NCI-H446 (cell line): ENCODE results near the gene CHST1.

ENCODE experiments used
- DNase-seq, 2 experiments: peaks; one replicate each; lab custom pipeline; 2025; lab: John Stamatoyannopoulos, UW

Gene CHST1

DNA sequence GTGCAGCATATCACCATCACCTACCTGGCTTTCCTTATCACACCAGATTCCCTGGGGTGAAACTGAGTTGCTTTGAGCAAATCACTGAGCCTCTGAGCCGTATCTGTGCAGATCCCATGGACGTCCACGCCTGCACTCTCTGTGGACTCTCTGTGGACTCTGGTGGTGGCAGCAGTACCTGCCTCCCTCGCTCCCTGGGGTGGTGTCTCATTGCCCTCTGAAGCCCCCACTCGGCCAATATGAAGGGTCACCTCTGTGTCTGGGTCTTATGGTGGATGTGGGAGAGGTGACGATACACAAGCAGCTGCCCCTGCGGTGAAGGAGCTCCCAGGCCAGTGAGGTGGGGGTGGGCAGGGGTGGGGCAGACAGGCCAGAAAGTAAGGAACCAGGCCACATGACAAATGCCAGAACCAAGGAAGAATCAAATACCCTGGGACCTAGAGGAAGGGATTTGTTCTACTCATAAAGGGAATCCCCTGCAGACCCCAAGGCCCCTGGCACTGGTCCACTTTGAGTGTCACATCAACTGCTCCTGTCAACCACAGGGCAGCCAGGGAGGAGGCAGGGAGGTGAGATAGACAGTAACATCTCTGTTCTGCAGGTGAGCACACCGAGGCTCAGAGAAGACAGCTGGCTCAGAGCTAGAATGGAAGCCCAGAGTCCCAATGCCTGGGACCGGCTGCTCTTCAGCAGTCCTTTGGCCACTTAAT is 9.2 kb upstream of the CHST1 start:
- no peak for DNase-seq

DNA sequence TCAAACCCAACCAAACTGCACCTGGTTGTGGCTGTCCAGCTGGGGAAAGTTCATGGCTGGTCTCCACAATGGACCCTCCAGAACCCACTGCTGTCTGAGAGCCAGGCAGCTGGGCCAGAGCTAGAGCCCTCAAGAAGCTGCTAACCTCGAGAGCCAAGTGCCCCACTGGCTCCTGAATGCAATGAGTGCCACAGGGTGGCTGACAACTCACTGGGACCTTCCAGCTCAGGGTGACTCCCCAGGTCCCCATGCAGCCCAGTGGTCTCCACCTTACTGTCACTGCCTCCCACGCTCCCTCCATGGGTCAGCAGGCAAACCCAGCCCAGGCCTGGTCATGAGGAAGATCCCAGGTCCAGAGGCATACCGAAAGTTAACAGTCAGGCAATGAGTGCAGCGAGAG is 8.0 kb upstream of the CHST1 start:
- DNase-seq = no peak

DNA sequence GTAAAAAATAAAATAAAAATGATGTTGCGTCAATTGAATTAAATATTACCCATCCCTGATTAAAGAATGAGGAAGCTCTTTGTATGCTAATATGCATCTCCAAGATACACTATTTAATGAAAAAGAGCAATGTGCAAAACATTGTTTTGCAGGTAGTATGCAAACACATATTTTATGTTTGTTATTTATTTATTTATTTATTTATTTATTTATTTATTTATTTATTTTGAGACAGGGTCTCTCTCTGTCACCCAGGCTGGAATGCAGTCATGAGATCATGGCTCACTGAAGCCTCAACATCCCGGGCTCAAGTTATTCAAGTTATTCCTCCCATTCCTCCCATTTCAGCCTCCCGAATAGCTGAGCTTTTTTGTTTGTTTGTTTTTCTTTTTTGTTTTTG is 7.2 kb upstream of the CHST1 start:
- no peak for DNase-seq

DNA sequence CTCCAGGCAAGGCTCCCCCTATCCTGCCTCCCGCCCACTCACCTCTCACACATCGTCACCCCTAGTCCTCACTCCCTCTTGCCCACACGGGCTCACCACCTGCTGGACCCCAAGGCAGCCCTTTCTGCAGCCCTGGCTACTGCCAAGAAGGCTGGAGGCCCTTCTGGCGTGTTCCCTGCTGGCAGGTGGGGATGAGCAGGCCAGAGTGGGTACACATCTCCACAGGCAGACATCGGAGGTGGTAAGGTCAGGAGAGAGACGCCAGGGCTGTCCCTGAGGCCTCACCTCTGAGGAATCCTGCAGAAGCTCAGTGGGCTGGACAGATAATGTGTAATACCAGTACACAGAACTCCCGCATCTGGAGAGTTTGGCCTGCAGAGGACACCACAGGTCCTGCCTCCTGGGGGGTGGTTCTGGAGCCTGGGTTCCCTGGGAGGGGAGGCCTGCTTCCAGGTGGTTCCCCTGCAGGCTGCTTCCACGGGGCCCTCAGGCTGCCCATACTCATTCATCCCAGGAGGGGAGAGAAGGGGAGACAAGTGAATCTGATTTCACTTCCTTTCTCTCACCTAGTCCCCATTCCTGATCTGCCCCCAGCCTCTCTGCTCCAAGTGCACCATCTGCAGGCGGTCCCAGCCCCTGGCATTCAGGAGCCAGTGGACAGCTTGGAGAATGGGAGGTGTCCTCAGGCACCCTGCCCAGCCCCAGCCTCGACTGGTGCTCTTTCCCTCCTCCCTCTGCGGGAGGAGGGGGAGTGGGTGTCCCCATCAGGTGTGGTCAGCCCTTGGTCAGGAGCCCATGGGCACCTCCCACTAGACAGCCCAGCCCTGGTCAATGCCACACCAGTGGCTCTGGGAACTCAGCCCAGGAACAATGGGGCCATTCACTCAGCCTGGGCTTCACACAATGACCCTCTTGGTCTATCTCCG is 6.1 kb upstream of the CHST1 start:
- DNase-seq = no peak

DNA sequence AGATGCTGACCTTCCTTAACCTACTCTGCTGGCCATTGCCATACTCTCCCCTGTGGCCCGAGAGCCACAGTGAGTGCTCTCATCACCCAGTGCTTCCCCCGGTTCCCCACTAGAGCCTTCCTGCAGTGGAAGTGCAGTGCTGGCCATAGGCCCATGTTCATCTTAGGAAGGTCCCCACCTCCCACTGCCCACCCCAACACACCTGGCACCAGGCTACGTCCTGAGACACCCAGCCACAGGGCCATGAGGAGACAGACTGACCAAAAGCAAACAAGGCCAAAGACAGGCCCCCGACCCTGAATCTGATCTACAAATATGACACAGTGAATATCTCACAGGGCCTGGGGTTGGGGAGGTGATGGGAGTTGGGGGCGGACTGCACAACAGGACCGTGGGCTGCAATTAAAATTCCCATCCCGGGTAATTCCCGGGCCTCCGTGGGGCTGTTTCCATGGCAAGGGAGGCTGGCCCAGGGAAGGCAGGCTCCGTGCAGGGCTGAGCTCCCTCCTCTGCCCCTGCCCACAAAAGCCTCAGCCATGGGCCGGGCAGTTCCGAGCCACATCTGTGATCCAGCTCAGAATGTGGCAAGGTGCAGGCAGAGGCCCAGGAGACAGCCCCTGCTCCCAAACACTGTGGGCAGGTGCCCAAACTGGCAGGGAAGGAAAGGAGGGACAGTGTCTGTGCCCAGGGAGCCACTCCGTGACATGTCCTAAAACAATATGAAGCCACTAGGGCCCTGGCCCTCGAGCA is 5.1 kb upstream of the CHST1 start:
- DNase-seq = no peak

DNA sequence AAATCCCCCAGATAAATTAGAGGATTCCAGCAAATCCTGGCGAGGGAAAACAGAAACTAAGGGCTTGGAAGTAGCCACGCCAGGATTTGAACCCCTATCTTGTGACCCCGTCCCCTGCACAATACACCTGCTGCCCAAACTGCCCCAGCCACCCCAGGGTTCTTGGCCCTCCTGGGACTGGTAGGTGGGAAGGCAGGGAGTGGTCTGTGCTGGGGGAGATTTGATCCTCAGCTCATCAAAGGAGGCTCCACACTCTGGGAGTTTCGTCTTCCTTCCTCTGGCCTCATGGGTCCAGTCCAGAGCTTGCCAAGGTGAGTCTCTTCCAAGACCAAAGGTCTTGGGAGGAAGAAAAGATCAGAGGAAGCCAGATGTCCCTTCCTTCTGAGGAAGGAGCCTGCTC is 4.5 kb upstream of the CHST1 start:
- no peak for DNase-seq

DNA sequence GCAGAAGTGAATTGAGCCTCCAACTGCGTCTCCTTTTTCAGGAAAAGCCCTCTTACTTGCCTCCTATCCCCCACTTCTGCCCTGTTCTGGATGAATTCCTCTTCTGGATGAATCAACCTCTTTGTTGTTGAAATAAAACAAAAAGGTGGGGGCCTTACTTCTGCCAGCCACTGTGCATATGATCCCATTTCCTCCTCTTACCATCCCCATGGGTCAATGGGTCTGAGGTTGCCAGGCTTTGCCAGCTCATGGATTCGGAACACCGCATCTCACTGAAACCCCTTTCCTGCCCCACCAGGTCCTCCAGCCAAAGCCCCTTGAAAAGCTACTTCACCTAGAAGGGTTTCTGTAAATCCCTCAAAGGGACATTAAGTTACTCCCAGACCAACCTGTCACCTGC is 3.7 kb upstream of the CHST1 start:
- no peak for DNase-seq

DNA sequence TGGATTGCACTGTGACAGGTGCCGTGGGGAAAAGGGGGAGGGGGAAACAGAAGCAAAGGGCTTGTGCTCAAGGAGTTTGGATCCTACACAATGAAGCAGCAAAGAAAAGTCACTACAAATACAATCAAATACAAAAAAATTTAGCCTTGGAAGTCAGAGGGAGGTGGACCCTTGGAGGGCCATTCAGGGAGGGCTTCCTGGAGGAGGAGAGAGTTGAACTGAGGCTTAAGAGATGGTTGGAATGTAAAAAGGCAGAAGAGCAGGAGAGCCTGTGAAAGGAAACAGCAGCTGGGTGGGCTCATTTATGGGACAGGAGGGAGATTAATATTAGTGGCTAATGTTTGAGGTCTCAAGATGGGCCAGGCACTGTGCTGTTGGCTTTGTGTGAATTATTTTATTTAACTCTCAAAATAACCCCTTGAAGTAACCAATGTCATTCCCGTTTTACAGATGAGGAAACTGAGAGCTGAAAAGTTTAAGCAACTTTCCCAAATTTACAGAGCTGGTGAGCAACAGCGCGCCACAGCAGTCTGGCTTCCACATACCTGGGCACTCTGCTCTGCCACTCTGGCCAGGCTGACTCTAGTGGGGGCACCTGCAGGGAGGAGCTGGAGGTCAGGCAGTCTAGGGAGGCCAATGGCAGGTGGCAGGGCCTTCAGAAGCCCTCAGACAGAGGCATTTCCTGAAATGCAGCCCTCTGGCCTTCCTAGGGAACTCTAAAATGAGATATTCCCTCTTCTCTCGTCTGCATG is 2.7 kb upstream of the CHST1 start:
- DNase-seq = no peak

DNA sequence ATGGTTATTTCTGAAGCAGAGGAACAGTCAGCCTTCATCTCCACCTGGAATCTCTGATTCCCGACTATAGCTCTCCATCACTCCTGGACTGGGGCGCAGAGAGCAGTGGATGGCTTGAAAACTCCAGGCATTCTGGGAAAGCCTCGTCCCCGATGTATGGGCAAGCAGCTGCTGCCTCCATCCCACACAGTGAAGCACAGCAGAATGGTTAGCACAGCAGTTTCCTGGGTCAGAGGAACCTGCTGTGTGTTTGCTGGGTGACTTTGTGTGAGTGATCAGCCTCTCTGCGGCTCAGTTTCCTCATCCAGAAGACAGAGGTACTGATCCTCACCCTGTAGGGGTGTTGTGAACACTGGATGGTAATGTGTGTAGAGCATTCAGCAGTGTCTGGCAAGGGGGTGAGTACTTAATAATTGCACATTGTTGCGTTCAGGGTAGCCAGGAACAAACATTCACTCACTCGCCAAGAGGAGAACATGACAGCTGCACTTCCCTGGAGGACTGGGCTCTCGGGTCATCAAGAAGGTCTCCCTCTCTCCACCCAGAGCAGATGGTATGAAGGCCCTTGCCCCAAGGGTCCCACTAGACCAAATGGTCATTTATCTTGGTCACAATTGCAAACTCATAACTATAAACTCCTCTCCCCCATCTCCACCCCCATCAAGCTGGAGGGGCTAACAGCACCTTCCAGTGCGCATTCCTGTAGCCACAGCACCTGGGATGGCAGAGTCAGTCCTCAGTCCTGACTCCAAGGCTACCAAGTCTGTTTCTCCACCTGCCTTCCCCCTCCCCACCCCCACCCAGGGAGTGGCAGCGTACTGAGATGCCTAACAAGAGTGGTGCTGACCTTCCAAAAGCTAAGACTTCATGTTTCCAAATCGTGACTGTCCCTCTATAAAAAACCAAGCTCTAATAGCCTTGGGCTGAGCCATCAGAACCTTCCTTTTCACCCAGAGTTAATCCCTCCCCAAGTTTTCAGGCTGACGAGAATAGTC is 1.5 kb upstream of the CHST1 start:
- no peak for DNase-seq

DNA sequence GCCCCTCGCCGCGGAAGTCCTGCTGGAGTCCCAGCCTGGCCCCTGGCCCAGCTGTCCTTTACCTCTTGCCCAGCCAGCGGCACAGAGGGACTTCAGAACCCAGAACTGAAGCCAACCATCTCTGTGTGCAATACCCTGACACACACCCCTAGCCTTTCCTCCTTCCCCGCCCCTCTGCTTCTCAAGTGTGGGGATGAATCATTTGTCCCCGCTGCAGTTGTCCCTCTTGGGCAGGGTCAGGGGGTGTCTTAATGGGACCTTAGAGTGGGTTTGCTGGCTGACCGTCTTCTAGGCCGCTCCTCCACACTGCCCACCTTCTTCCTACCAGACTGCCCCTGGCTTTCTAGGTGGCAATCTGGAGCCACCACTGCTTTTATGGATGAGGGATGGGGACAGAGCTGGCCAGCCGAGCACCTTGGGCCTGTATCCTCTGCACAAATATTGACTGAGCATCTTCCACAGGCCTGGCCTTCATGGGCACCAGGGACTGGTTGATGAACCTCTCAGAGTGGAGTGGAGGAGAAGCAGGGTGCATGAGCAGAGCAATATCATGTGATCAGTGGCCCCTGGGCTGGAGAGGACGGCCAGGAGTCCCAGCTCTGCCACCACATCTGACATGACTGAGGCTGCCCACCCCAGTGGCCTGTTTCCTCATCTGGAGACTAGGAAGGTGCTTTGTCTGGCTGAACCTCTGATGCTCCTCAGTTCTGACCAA is 668 bp upstream of the CHST1 start:
- DNase-seq = no peak

DNA sequence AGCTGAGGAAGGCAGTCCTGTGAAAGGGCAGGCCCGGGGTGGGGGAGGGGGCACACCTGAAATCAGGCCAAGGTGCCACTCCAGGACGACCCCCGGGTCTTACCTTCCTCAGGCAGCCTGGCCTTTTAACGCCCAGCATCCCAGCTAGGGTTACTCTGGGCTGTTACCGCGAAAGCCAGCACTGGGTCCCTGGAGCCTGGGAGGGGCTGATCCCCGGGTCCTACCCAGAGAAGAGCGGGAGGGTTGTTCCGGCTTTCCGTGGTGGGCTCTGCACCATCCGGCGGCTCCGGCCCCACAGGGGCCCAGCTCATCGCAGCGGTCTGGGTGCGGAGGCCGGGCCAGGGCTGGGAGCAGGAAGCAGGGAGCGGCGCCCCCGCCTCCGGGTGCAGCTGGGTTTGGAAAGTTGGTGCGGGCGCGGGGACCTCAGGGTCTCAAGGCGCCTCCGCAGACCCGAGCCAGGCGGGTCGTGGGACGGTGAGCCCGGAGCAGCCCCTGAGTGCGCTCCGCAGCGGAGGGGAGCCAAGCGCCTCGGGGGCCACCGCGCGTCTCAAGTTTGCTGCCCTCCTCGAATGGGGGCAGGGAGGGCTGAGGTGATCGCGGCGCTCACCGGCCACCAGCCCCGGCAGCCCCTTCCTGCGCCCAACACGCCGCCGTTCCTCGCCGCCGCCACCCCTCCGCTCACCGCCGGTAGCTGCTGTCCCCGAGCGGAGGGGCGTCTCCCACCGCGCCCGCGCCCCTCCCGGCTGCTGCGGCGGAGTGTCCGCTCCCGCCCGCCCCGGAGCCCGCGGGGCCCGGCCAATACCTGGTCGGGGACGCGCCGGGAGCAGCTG is 831 bp downstream of the CHST1 start:
- DNase-seq = no peak

DNA sequence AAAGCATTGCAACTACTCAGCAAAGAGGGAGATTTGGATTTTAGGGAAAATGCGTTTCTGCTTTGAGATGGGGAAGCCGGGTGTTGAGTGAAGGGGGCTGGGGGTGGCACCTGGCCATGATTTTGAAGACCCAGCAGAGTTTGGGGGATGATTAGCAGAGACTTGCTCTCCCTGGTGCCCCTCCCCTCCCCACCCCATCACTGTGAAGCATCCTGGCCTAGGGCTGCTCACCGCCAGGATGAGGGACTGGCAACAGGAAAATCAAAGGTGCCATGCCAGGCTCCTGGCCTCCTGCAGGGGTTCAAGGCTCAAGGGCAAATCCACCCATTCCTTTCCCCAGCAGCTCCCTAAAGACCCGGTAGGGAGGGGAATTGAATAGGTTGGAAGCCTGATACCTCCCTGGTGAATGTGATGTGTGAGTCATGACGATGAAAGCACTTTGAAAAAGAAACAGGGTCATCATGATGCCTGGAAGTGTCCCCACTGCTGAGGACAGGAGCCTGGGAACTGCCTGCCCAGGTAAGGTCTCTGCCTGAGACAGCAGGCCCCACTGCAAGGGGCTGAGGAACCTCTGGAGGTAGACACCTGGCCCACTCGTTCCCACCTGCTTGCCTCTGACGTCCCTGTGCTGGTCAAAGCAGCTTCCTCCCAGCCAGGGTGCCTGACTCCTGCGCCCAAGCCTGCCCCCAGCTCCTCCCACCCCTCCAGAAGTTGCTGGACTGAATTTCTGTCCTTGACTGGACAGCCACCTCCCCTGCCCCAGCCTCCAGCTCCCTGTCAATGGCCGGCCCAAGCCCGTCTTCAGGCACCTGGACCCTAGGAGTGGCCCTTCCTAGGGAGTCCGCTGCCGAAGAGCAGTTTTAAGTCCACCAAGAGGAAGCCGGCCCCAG is 1.7 kb downstream of the CHST1 start:
- DNase-seq = no peak

DNA sequence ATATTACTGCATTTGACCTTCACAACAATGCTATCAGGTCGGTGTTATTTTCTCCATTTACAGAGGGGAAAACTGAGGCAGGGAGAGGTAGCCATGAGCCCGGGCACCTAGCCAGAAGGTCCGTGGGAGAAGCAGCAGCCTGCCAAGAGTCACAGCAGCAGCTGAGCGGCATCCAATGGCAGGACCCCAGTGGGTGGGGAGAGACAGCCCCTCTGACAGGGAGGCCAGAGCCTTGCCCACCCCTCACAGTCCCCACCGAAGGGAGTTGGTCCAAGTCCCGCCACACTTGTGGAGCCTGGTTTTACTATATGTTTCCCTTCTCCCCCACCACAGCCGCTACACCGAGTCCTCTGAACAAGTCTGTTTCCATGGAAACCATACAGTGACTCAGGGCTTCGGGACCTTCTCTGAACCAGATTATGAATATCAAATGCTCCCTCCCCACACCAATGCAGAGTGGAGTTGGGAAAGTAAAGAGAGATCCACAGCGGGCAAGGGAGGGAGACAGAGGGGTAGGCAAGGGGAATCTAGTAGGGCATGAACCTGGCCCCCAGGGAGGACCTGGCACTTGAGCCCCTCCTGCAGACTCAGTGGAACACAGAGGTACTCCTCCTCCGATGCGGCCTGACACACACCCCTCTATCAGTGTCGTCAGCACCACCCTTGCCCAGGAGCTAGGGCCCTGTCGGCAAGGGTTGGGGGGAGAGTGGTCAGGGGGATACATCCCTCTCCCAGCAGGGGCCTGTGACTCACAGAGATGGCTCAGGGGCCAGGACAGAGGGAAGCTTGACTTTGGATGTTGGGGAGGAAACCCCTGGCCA is 2.5 kb downstream of the CHST1 start:
- peak; percentile 17 to 79 for DNase-seq

DNA sequence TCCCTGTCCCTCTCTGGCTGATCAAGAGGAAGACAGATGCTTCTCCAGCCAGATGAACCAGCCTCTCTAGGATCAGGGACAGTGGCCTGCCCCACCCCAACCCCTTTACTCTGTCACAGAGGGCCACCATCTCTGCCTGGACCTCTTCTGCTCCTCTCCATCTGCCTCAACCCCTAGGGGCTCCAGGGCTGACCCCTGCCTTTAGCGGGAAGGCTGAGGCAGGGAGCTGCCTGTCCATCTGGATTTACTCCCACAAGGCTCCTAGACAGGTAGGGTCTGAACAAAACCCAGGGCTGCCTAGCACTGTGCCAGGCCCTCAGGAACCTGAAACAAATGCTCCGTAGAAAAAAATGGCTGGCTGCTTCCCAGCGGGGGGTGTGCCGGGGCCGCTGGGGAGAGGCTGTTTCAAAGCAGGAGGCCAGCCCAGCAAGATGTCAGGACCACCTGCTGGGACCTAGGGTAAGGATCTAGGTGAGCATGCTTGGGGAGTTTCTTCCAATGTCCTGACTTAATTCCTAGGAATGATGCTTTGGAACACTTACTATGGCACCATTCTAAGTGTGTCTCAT is 3.2 kb downstream of the CHST1 start:
- DNase-seq = peak in 1 of 2 experiments; percentile 31

DNA sequence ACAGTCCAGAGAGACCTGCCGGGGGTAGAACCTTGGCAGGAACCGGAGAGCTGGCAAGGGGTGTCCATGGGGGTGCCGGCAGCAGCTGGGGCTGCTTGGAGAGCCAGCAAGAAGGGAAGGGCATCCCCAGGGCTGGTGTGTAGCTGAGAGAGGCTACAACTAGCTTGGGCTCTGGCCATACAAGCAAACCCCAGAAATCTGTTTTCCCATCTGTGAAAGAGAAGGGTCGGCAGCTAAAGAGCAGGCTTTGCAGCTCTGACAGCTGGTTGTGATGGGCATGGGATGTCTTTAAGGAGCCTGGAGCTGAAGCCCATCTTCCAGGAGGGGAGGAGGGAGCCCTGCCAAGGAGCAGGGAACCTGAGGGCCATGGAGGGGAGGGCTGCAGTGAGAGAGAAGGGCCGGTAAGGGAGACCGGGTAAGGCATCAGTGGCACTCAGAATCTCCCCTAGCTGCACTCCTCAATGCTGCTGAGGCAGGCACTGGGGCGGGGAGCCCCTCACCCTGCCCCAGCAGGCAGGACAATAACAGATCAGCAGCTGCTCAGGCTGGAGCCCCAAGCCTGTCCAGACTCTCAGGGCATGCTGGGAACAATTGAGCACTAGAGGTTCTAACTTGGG is 3.9 kb downstream of the CHST1 start:
- DNase-seq = peak in 1 of 2 experiments; percentile 33

DNA sequence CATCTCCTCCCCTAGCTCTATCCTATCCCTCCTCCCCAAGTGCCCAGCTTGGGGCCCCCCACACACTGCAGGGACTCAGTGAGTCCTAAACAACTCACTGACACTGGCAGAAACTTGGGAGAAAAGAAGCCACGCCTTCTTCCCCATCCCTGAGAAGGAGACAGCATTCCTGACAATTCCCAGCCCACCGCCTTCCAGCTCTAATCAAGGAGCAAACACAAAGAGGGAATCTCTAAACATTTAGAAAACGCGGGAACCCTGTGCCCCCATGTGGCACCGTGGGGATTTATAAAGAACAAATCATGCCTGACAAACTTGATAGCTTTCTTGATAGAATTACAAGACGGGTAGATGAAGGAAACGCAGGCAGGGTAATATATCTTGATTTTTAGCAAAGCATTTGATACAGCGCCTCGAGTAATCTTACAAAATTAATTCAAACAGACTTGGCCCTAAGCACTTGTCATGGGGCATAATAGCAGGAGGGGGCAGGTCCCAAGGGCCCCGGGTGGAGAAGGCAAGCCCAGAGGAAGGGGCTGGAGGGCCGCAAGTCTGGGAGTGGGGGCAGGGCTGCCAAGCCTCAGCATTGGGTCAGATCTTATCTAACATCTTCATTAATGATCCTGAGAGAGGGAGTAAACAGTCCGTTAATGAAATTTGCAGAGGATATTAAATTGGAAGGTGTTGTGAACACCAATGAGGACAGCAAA is 4.5 kb downstream of the CHST1 start:
- no peak for DNase-seq
